LHCN-M2 (cell line): ENCODE data around the gene ASTN1. TPM values are rescaled to one million over a fixed set of nuclear protein-coding genes. Genes with fewer than 3 reads are reported as not detected.

ENCODE experiments used
- DNase-seq: peaks from one replicate; pipeline ENCODE4 v3.0.0-alpha.2; 2012; ENCODE audit warnings: low read depth
- total RNA-seq: library from RNA; depleted of rRNA; stranded (reverse); fragments of >200 nt; gene quantifications from 2 replicates; pipeline ENCODE4 v1.2.3, GENCODE V29; 2014

ASTN1 gene
- total RNA-seq, 1 experiment from 2014 or later, result not detected

- peak; percentile 55 for DNase-seq
These were observed 283.4 kb downstream of the ASTN1 start for GRCh38 chr1:176880955-176881595.

- no peak for DNase-seq
These were observed 284.5 kb downstream of the ASTN1 start for GRCh38 chr1:176879784-176880620.

GRCh38 chr1:176878750-176879536 lies 285.6 kb downstream of the ASTN1 start:
- DNase-seq, result no peak

GRCh38 chr1:176877557-176877956 lies 287.0 kb downstream of the ASTN1 start:
- DNase-seq, result no peak

GRCh38 chr1:176876966-176877515 lies 287.5 kb downstream of the ASTN1 start:
- DNase-seq, result no peak

- no peak for DNase-seq
These were observed 294.9 kb downstream of the ASTN1 start for GRCh38 chr1:176869577-176869976.

GRCh38 chr1:176866011-176866714 lies 298.3 kb downstream of the ASTN1 start:
- no peak for DNase-seq

GRCh38 chr1:176864211-176864610 lies 300.3 kb downstream of the ASTN1 start:
- DNase-seq, result no peak

GRCh38 chr1:176863613-176864012 lies 300.9 kb downstream of the ASTN1 start:
- no peak for DNase-seq

GRCh38 chr1:176858433-176858916 lies 306.0 kb downstream of the ASTN1 start:
- DNase-seq, result no peak

- DNase-seq, result no peak
These were observed 306.9 kb downstream of the ASTN1 start for GRCh38 chr1:176857632-176858031.

GRCh38 chr1:176854758-176855745 lies 309.5 kb downstream of the ASTN1 start:
- DNase-seq, result no peak

GRCh38 chr1:176854121-176854520 lies 310.4 kb downstream of the ASTN1 start:
- DNase-seq, result no peak

GRCh38 chr1:176853503-176853902 lies 311.0 kb downstream of the ASTN1 start:
- no peak for DNase-seq

- no peak for DNase-seq
These were observed 312.4 kb downstream of the ASTN1 start for GRCh38 chr1:176852124-176852523.

- no peak for DNase-seq
These were observed 313.6 kb downstream of the ASTN1 start for GRCh38 chr1:176850871-176851270.

- DNase-seq, result no peak
These were observed 315.2 kb downstream of the ASTN1 start for GRCh38 chr1:176849281-176849680.

GRCh38 chr1:176847052-176847451 lies 317.5 kb downstream of the ASTN1 start:
- DNase-seq, result no peak

GRCh38 chr1:176843352-176844297 lies 320.9 kb downstream of the ASTN1 start:
- DNase-seq, result peak; percentile 7
